OCI-LY1 (cell line): Measurements from ENCODE around the gene TOM1.

ENCODE experiments used
- H2AFZ ChIP-seq: fragments of 200-600 bp; sonication (generic), shearing (Covaris generic); 2 replicates; pipeline ENCODE4 v1.6.0; 2014; ENCODE audit warnings: antibody characterized with exemption, mild to moderate bottlenecking, low read length
- H3F3A ChIP-seq: fragments of 200-600 bp; sonication (generic), shearing (Covaris generic); 2 replicates; pipeline ENCODE4 v1.6.0; 2014; ENCODE audit warnings: mild to moderate bottlenecking, antibody characterized with exemption, low read length, moderate library complexity; ENCODE audit not compliant: insufficient read depth
- H3K27ac ChIP-seq: fragments of 200-600 bp; sonication (generic); 2 replicates; pipeline ENCODE4 v1.5.1; 2014; ENCODE audit warnings: low read length, mixed run types, mild to moderate bottlenecking, low read depth; ENCODE audit not compliant: poor library complexity, severe bottlenecking
- H3K27me3 ChIP-seq: fragments of 200-600 bp; sonication (generic); 2 replicates; pipeline ENCODE4 v1.6.0; 2014; ENCODE audit warnings: antibody characterized with exemption, mild to moderate bottlenecking, low read length, moderate library complexity; ENCODE audit not compliant: insufficient read depth
- H3K36me3 ChIP-seq: fragments of 200-600 bp; sonication (generic); 2 replicates; pipeline ENCODE4 v1.6.1; 2014; ENCODE audit warnings: mild to moderate bottlenecking, antibody characterized with exemption, low read length, moderate library complexity, mixed read lengths; ENCODE audit not compliant: insufficient read depth
- H3K4me1 ChIP-seq: fragments of 200-600 bp; sonication (generic); 2 replicates; pipeline ENCODE4 v1.5.1; 2014; ENCODE audit warnings: mild to moderate bottlenecking, low read length, moderate library complexity; ENCODE audit not compliant: insufficient read depth, severe bottlenecking
- H3K4me2 ChIP-seq: fragments of 200-600 bp; sonication (generic), shearing (Covaris generic); 2 replicates; pipeline ENCODE4 v1.6.1; 2014; ENCODE audit warnings: low read length
- H3K4me3 ChIP-seq: fragments of 200-600 bp; sonication (generic); 2 replicates; pipeline ENCODE4 v1.5.1; 2014; ENCODE audit warnings: low read length, low read depth, mild to moderate bottlenecking, mixed read lengths; ENCODE audit not compliant: poor library complexity, severe bottlenecking
- H3K79me2 ChIP-seq: fragments of 200-600 bp; shearing (Covaris generic); 2 replicates; pipeline ENCODE4 v1.6.1; 2016; ENCODE audit warnings: mixed run types, low read length, mixed read lengths; ENCODE audit not compliant: insufficient read depth
- H3K9ac ChIP-seq: fragments of 200-600 bp; sonication (generic), shearing (Covaris generic); 2 replicates; pipeline ENCODE4 v1.6.1; 2014; ENCODE audit warnings: mild to moderate bottlenecking, low read length, mixed read lengths
- H3K9me2 ChIP-seq: fragments of 200-600 bp; sonication (generic), shearing (Covaris generic); 2 replicates; pipeline ENCODE4 v1.6.1; 2014; ENCODE audit warnings: low read depth, mild to moderate bottlenecking, low read length, mixed read lengths
- H3K9me3 ChIP-seq: fragments of 200-600 bp; shearing (Covaris generic); 2 replicates; pipeline ENCODE4 v1.6.1; 2014; ENCODE audit warnings: low read length, mixed read lengths
- H4K20me1 ChIP-seq: fragments of 200-600 bp; sonication (generic), shearing (Covaris generic); 2 replicates; pipeline ENCODE4 v1.6.0; 2016; ENCODE audit warnings: mild to moderate bottlenecking, low read length; ENCODE audit not compliant: insufficient read depth
- EZH2 ChIP-seq: fragments of 200-600 bp; sonication (generic), shearing (Covaris generic); IDR thresholded peaks from 2 replicates; pipeline ENCODE4 v1.8.0; 2017; ENCODE audit warnings: borderline replicate concordance, mixed run types, mild to moderate bottlenecking, antibody characterized with exemption, low read length, moderate library complexity, mixed read lengths
- TF ChIP-seq, protein P1 (sequence below): fragments of 200-600 bp; sonication (generic), shearing (Covaris generic); IDR thresholded peaks from 2 replicates; pipeline ENCODE4 v1.5.1; 2017; ENCODE audit warnings: mild to moderate bottlenecking, antibody characterized with exemption, low read length, moderate library complexity, mixed read lengths

The TOM1 gene

GRCh38 chr22:35341090-35341874, 41.6 kb downstream of the TOM1 start:
- Histone ChIP-seq H3K9me3 (no peaks in the 10 kb centered on the region), H3F3A (no peaks in the 10 kb centered on the region), H3K79me2 (no peaks in the 10 kb centered on the region), H3K36me3 (peaks cover 19% of the 10 kb centered on the region), H3K4me2 (peak overlapping the region; percentile 37; the same call in 1 of the 2 replicates), H3K4me1 (peaks cover 32% of the 10 kb centered on the region), H3K27ac (peak overlapping the region; percentile 72), H4K20me1 (no peaks in the 10 kb centered on the region), H3K4me3 (no peak overlapping the region), H2AFZ (no peak overlapping the region), H3K27me3 (no peaks in the 10 kb centered on the region), H3K9me2 (no peaks in the 10 kb centered on the region), H3K9ac (peak overlapping the region; percentile 27; the same call in 1 of the 2 replicates)
- TF ChIP-seq EZH2: no peak
- TF ChIP-seq, protein P1, sequence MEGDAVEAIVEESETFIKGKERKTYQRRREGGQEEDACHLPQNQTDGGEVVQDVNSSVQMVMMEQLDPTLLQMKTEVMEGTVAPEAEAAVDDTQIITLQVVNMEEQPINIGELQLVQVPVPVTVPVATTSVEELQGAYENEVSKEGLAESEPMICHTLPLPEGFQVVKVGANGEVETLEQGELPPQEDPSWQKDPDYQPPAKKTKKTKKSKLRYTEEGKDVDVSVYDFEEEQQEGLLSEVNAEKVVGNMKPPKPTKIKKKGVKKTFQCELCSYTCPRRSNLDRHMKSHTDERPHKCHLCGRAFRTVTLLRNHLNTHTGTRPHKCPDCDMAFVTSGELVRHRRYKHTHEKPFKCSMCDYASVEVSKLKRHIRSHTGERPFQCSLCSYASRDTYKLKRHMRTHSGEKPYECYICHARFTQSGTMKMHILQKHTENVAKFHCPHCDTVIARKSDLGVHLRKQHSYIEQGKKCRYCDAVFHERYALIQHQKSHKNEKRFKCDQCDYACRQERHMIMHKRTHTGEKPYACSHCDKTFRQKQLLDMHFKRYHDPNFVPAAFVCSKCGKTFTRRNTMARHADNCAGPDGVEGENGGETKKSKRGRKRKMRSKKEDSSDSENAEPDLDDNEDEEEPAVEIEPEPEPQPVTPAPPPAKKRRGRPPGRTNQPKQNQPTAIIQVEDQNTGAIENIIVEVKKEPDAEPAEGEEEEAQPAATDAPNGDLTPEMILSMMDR: no peak

- TF ChIP-seq, protein P1: no peak
- no peak for TF ChIP-seq EZH2
- Histone ChIP-seq H4K20me1 (no peaks in the 10 kb centered on the region), H3K9me2 (no peaks in the 10 kb centered on the region), H3K27ac (peak overlapping the region; percentile 72), H3K4me2 (no peak overlapping the region), H2AFZ (no peak overlapping the region), H3K4me1 (peaks cover 36% of the 10 kb centered on the region), H3K27me3 (no peaks in the 10 kb centered on the region), H3K4me3 (no peak overlapping the region), H3F3A (no peaks in the 10 kb centered on the region), H3K36me3 (peaks cover 16% of the 10 kb centered on the region), H3K9ac (no peak overlapping the region), H3K9me3 (no peaks in the 10 kb centered on the region), H3K79me2 (no peaks in the 10 kb centered on the region)
Observed at GRCh38 chr22:35342390-35342789, 42.7 kb downstream of the TOM1 start.

GRCh38 chr22:35343664-35344550, 44.2 kb downstream of the TOM1 start:
- no peaks in the 10 kb centered on the region for H3K9me3 ChIP-seq
- peaks cover 16% of the 10 kb centered on the region for H3K36me3 ChIP-seq
- H3K27ac ChIP-seq: peak overlapping the region; percentile 80
- H3K9ac ChIP-seq: no peak overlapping the region
- H3F3A ChIP-seq: no peaks in the 10 kb centered on the region
- no peaks in the 10 kb centered on the region for H3K79me2 ChIP-seq
- no peak overlapping the region for H3K4me3 ChIP-seq
- H4K20me1 ChIP-seq: no peaks in the 10 kb centered on the region
- no peaks in the 10 kb centered on the region for H3K27me3 ChIP-seq
- H3K4me1 ChIP-seq: peaks cover 45% of the 10 kb centered on the region
- no peak overlapping the region for H2AFZ ChIP-seq
- no peak overlapping the region for H3K4me2 ChIP-seq
- H3K9me2 ChIP-seq: no peaks in the 10 kb centered on the region
- TF ChIP-seq, protein P1: no peak
- TF ChIP-seq EZH2: no peak
